NCI-H2227 treated with DMSO at 0.1 percent for 48 hours (cell line): ENCODE data around the gene YAE1.

Source experiments
- DNase-seq: peaks from one replicate; lab custom pipeline; 2025; lab: John Stamatoyannopoulos, UW

Gene YAE1

DNA sequence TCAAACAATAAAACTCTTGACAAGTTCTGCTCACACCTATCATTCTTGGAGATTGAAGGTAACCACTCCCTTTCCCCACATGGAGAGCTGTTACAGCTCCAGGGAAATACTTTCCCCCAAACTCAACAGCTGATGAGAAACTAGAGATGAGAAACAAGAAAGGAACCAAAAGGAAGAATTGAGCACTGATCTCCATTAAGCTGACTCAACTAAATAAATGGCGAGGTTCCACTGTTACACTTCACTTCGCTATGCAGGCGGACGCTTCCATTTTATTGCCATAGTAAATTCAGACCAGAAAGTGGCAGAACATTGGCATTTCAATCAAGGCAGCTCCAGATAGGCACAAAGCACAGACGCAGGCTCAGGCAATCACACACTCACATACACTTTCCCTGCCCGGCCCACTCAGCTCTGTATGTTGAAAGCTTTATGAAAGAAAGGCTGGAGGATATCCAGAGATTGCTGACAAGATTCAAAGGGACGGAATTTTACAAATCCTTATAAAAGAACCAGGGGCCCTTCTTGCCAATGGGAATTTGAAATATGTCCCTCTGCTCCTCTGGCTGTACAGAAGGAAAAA is 11.5 kb upstream of the YAE1 start:
- peak; percentile 1 for DNase-seq

DNA sequence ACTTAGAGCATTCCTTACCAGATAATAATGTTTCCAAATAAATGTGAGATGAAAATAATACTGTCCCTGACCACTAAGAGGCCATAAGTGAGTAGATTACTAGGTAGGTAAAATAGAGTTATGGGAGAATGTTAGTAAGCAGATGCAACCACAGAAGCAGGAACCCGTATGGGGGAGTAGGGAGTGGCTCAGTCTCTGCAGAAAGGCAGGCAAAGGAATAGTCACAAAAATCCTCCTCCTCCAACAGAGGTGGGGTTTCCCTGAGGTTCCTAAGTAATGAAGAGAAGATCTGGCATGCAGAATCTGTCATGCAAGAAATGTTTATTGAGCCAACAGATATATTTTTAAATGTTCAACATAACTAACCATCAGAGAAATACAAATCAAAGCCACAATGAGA is 9.0 kb upstream of the YAE1 start:
- DNase-seq = no peak

DNA sequence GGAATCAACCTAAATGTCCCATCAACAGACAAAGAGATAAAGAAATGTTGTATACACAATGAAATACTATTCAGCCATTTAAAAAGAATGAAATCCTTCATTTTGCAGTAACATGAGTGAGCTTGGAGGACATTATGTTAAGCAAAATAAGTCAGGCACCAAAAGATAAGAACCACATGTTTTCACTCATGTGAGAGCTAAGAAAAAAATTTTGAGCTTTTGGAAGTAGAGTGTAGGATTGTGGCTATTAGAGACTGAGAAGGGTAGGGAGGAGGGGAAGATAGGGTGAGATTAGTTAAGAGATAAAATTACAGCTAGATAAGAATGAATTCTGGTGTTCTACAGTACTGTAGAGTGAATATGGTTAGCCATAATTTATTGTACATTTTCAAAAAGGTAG is 8.3 kb upstream of the YAE1 start:
- no peak for DNase-seq

GRCh38 chr7:39560408-39560807 is 5.8 kb upstream of the YAE1 start:
- DNase-seq = no peak

- DNase-seq = no peak
These were observed 5.2 kb upstream of the YAE1 start for GRCh38 chr7:39560997-39561396.

DNA sequence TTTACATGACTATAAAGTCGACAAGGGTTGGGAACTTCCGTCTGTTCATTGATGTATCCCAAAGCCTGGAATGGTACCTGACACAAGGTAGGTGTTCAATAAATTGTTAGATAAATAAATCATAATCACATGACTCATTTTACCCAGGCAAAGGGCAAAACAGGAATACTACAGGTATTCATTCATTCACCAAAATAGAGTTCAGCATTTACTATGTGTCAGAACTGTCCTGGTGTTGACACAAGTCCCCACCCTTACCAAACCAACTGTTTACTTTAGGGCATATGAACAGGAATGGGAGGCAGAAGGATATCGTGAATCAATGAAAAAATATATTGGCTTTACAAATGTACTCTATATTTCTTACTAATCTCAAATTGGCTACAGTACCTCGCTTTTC is 666 bp upstream of the YAE1 start:
- DNase-seq = no peak

DNA sequence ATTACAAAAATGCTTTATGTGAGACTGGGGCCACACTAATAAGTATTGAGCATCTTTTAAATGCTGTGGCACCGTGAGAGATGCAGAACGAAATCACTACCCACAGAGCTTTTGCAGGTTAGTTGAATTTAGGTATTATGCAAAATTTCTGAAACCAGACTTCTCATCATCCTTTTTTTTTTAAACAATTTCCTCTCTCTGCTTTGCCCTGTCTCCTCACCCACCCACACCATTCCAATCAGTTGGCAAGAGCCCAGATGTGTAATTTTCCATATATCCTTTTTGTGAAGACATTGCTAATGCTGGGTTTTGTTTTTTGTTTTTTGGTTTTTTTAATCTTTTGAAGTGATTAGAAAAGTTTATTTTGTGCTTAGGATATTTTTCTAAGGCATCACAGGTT is 1.1 kb downstream of the YAE1 start:
- no peak for DNase-seq

DNA sequence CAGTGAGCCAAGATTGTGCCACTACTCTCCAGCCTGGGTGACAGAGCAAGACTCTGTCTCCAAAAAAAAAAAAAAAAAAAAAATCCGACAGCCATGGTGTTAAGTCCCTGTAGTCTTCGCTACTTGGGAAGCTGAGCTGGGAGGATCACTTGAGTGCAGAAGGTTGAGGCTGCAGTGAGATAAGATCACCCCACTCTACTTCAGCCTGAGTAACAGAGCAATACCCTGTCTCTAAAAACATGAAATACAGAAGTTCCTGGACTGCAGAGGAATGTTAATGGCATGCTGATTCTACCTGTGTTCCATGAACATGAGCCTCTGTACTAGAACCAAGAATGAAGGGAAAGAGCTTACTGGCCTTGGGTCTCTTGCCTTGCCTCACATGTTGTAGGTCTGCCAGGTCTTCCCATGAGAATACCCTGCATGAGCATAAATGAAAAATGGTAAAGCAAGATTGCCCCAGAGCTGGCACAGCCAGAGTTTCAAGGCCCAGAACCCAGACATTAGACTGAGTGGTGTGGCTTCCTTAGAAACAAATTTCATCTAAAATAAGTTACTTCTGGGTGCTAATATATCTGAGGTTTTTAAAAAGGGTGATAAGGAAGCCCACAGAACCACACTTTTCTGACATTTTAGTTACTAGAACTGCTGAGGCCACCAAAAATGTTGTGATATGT is 8.6 kb downstream of the YAE1 start:
- no peak for DNase-seq

GRCh38 chr7:39577229-39577874 is 11.1 kb downstream of the YAE1 start:
- no peak for DNase-seq

DNA sequence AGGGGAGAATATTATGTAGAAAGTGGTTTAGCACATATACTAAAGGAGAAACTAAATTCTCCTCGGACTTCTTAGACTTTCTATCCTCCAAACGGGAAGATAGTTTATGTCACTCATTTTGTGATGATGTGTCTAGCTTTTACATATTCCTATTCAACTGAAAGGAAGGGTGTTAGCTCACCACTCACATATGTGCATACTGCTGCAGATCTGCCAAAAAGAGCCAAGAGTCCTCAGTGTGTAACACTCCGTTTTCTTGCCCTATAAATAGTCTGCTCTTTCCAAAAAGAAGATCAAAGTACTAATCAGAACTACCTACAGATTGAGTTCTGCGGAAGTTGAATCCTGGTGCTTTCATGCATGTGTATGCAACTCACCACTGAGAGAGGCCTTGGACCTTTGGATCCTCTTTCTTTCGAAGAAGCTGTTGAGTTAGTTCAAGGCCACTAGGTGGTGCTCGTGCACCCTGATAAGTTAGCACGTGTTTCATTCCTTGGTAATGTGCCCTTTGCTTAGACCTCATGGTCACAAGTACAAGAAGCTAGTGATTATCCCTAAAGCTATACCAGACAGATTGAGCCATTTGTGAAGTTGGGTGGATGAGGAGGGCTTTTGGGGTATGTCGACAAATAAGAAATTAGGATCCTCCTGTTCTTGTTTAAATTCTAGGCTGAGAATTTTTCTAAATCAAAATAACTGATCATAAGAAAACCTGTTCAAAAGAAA is 14.1 kb downstream of the YAE1 start:
- DNase-seq = peak; percentile 77

DNA sequence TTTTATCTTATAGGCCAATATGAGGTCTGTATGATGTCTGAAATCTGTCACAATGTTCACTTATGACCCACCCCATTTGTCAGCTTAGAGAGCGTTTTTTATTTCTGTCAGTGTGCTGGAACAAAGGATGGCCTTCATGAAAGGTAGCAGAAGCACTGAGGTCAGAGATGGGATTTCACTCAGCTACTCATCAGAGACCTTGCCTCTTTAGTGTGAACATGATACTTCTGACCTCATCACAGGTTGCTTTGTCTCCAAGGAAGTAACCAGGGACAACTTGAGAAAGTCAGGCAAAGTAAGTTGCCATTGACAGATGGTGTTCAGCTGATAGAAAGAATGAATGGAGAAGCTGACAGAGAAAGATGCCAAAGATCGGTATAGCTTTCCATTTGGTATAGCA is 16.3 kb downstream of the YAE1 start:
- DNase-seq = no peak

GRCh38 chr7:39583539-39583938 is 17.3 kb downstream of the YAE1 start:
- no peak for DNase-seq

- no peak for DNase-seq
These were observed 21.2 kb downstream of the YAE1 start for GRCh38 chr7:39587393-39587792.

DNA sequence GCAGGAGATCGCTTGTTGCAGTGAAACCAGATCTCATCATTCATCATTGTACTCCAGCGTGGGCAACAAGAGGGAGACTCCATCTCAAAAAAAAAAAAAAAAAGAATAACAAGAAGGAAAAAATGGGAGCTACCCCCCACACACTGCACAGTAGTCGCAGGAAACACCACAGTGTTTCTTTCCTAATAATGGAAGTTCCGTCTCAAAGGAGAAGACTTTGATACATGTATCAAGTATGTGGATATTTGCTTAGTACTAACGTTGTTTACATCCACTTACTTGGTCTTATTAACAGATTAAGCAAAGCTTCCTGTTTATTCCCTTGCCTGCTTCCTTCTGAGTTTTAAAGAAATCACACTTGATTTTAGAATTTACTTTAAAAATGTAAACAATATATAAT is 22.2 kb downstream of the YAE1 start:
- no peak for DNase-seq

GRCh38 chr7:39589323-39590111 is 23.3 kb downstream of the YAE1 start:
- no peak for DNase-seq

- no peak for DNase-seq
These were observed 26.4 kb downstream of the YAE1 start for GRCh38 chr7:39592586-39592985.

- DNase-seq = no peak
These were observed 28.9 kb downstream of the YAE1 start for GRCh38 chr7:39594988-39595620.

DNA sequence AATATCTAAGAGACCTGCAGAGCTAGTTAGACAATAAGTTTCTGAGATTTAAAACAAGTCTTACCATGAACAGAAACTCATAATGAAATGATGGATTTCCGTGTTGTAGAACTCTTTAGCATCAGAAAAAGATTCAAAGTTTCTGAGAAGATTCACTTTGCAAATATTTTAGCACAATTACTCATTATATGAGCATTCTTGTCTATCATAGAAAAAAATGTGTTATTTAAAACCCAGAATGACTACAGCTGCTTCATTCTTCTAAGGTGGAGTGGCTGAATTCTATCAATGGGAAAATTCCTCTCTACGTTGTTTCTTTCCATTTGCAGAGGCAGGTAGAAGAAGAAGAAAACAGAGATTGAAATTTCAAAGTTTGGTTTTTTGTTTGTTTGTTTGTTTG is 36.1 kb downstream of the YAE1 start:
- no peak for DNase-seq

GRCh38 chr7:39603924-39604323 is 37.7 kb downstream of the YAE1 start:
- DNase-seq = no peak

DNA sequence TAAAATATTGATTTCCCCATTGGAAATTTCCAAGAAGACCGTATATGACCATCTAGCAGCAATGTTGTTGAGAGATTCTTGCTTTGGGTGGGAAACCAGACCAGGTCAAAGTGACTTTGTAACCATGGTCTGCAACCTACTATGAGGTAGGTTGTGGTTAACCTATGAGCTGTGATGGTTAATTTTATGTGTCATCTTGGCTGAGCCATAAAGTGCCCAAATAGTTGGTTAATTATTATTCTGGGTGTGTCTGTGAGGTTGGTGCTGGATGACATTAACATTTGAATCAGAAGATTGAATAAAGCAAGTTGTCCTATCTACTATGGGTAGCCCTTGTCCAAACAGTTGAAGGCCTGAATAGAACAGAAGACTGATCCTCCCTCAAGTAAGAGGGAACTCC is 38.9 kb downstream of the YAE1 start:
- no peak for DNase-seq

DNA sequence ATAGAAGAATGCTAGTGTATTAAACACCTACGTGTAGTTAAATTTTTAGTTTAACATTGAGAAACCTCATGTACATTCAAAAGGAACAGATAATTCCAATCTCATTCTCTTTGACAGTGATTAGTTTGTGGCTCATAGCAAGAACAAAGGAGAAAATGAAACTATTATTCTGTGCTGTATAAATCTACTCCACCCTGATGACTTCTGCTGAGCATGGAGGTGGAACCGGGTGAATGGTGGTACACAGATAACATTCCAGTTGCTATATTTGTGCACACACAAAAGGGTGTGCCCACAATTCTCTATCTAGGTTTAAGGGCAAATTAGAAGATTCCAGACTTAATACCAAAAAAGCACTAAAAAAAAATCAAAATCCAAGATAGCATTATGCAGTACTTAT is 40.1 kb downstream of the YAE1 start:
- DNase-seq = no peak

- no peak for DNase-seq
These were observed 40.7 kb downstream of the YAE1 start for GRCh38 chr7:39606941-39607340.
